ENCODE measurements around the gene NEDD4L.
A peak's percentile ranks its signal among the peaks of the same experiment; 100 is the strongest.

The NEDD4L gene

DNA sequence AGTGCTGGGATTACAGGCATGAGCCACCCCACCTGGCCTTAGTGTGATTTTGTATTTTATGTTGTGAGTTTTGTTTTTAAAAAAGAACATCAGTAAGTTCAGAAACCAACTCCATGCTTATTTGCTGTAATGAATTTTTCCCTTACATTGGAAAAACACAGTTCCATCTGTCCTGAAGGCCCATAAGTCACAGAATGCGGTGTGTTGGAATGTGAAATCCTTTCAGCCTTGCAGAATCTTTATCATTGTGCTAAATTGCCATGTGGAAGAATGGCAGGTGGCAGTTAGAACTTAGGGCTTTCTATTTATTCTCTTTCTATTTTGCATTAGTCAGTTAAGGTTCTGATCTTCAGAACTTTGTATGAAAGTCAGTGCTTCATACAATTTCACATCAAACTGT lies 52.6 kb downstream of the NEDD4L start:
- DNase-seq = no peak

DNA sequence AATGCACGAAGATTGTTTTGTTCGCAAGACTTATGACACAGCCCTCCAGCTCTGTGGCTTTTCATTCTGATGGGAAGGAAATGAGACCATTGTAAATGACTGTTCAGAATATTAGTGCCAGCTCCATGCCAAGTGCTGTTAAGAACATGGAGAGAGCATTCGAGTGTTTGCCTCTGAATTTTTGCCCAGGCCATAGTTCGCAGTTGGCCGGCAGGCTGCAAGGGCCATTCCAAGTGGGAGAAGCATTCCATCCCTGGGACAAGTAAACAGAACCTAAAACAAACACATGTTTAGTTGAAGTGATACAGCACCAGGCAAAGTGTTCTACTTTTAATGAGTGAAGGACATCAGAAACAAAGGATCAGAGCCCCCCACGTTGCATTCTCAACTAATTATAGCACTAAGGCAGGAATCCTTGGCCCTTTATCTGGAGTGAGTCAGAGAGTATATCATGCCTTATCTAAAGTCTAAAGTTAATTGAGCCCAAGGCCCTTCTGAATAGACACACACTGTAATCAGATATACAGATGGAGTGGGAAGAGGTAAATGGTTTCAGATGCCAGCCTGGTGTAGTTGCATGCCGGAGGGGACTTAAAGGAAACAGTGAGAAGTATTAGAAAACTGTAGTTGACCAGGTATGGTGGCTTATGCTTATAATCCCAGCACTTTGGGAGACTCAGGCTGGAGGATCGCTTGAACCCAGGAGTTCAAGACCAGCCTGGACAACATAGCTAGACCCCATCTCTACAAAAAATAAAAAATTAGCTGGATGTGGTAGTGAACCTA lies 53.3 kb downstream of the NEDD4L start:
- peak; percentile 79 for DNase-seq

GRCh38 chr18:58097907-58098166 lies 53.8 kb downstream of the NEDD4L start:
- no peak for DNase-seq

GRCh38 chr18:58098706-58099105 lies 54.7 kb downstream of the NEDD4L start:
- no peak for DNase-seq

GRCh38 chr18:58100154-58100553 lies 56.1 kb downstream of the NEDD4L start:
- DNase-seq = no peak

DNA sequence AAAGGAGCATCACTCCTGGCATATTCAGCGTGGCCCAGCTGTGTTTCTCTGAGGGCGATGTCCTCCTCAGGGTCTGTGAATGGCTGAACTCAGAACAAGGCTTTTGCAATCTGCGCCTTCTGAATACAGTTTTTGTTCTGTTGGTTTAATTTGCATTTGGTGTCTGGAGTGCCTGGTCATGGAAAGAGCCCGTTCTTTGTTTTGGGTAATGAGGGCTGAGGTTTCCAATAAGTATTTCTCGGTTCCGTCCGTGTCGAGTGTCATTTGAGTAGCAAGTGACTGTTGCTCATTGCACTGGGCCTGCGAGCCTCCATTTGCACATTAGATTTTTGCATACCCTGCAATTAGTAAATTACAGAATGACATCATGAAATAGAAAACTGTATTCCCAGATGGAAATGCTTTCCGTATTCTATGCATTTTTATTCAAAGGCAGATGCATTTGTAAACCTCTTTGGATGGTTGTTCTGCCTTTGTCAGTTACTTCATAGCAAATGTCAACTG lies 57.3 kb downstream of the NEDD4L start:
- no peak for DNase-seq

DNA sequence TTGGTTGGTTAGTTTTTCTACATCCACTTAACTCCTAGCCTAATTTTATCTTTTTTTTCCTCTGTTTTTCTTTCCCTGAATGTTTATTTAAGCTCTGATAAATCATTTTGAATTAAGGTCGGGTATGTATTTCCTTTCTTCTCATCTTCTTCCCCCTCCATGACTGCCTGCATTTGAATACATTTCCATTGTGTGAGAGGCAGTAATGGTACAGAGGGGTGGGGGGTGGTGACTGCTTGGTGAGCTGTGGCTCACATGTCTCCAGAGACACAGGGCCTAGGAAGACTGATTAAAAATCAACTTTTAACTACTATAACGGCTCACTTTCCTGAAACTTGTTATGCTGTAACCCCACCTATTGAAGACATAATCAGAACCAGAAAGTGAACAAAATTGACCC lies 58.0 kb downstream of the NEDD4L start:
- DNase-seq = no peak

- DNase-seq = no peak
Observed at GRCh38 chr18:58102875-58103274, 58.8 kb downstream of the NEDD4L start.

DNA sequence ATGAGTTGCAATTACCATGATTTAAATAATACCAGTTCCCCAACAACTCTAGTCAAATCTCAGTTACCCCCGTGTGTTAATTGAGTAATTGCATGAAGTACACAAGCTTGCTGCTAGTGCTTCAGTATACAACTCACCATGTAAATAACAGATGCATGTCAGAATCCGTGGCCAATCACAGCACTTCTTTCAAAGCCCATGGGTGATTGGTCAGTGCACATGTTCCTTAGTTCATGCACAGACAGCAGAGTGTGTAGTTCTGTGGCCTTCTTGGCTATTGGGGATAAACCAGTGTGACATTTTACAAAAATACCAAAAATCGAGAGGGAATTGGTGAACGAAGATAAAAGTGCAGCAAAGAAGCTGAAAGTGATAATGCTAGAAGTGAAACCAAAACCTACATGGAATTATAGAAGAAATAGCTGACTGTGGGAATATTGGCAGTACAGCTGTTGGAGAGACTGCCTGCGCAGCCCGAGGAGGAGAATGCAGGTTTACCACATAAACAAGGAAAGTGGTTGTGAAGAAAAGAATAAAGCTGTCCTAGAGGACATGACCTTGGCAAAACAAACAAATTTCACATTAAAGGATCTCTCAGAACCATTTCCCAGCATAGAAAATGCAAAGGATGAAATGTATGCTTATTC lies 59.4 kb downstream of the NEDD4L start:
- DNase-seq = no peak

DNA sequence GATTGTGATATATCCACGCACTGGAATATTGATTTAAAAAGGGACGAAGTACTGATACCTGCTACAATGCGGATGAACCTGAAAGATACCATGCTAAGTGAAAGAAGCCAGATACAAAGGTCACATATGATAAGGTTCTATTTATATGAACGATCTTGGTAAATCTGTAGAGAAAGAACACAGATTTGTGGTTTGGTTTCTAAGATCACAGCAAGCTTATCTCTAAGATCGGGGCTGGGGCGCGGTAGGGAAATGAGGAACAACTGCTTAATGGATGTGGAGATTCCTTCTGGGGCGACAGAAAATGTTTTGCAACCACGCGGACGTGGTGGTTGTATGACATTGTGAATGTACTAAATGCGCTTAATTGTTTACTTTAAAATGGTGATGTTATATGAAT lies 60.1 kb downstream of the NEDD4L start:
- no peak for DNase-seq

GRCh38 chr18:58105206-58105887 lies 61.3 kb downstream of the NEDD4L start:
- no peak for DNase-seq

DNA sequence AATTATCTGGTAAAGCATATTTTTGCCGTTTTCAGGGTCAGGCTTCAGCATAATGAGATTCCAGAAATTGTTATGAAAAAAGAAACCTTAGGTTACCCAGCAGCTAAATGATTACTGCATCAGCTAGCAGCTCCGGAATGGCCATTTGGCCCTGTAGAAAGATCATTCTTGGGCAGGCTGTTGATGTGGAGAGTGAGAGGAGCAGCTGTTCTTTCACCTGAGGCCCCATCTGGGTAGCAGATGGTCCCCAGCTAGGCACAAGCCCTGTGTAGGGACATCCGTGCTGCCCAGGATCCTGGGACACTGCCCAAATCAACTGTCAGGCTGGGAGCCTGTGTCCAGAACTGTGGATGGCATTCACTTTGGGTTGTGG lies 61.8 kb downstream of the NEDD4L start:
- DNase-seq = no peak

GRCh38 chr18:58106289-58107070 lies 62.5 kb downstream of the NEDD4L start:
- no peak for DNase-seq

- no peak for DNase-seq
Observed at GRCh38 chr18:58109256-58109655, 65.2 kb downstream of the NEDD4L start.

- DNase-seq = no peak
Observed at GRCh38 chr18:58110398-58110797, 66.4 kb downstream of the NEDD4L start.

DNA sequence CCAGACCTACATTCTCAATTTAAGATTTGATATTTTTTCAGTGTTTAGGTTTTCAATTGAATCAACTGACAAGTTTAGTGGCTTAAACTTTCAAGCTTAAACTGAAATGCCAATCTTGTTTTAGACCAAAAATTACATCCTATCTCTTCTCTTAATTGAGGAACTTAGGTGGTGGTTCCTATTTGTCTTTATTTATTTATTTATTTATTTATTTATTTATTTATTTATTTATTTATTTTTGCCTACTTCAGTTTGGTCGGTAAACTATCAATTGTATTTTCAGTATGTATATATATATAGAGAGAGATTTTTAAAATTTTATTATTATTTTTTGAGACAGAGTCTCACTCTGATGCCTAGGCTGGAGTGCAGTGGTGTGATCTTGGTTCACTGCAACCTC lies 68.1 kb downstream of the NEDD4L start:
- no peak for DNase-seq

DNA sequence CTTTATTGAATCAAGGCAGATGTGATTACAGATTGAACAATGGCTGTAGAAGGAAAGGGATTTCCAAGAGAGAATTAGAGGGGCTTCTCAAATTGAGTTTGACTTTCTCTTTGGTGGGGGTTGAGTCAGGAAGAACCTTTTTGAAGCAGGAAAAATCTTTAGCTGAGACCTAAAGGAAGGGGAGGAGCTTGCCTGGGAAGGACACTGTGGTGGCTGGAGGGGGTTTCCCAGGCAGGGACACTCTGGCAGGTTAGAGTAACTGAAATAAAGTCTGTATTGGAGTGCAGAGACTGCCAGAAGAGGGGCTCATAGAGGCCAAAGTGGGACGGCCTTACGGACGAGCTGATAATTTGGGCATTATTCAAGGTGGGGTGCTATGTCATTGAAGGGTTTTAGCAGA lies 69.3 kb downstream of the NEDD4L start:
- DNase-seq = no peak

DNA sequence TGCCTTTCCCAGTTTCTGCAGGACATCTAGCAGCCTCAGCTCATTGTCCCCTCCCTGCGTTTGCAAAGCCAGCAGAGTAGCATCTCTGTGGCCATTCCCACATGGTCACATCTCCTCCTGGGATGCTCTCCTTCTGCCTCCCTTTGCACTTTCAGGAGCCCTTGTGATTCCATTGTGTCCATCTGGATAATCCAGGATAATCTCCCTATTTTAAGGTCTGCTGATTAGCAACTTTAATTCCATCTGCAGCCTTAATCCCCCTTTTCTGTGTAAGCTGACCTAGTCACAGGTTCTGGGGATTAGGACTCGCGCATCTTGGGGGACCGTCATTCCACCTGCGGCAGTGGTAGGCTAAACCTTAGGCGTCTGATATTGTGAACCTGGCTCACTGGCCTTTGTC lies 70.7 kb downstream of the NEDD4L start:
- DNase-seq = no peak

GRCh38 chr18:58116818-58117217 lies 72.8 kb downstream of the NEDD4L start:
- no peak for DNase-seq

DNA sequence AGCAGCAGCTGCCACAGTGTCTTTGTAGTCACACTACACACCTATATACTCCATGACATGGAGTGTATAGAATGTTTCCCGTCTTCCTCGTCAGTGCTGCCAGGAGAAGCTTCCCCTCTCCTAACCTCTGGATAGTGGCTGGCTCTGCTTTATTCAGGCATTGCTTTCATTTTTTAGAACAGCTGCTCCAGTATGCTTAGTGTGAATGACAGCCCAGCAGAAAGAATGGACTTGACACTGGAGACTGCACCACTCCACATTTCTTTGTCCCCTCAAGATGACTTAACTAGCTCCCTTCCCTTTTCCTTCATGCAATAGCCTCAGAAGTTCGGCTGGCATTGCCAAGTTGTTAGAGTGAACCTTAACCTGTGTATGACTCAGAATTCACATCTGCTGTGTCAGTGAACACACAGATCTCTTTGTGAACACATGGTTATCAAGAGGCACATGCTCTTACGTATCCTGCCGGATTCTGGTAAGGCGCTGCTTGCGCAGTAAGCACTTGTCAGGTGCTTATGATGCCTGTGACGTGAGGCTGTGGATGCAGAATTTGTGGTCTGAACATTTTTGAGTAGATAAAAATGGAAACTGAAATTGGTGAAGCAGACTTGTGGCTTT lies 73.9 kb downstream of the NEDD4L start:
- DNase-seq = no peak

DNA sequence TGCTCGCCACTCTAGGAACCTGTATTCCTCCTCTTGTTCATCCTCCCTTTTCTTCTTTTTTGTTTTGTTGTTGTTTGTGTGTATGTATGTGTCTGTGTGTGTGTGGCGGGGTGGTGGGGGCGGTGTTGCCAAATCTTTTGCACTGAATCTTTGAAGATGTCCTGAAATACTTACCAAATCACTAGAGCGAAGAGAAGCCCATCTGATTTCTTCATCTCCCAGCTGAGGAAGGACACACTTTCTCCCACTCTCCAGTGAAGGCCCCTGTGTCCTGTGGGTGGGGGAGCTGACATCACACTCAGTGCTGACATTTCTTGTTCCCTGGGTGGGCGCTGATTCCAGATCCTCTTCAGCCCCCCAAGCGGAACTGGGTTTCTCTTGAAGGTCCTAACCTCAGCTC lies 74.5 kb downstream of the NEDD4L start:
- DNase-seq = no peak

DNA sequence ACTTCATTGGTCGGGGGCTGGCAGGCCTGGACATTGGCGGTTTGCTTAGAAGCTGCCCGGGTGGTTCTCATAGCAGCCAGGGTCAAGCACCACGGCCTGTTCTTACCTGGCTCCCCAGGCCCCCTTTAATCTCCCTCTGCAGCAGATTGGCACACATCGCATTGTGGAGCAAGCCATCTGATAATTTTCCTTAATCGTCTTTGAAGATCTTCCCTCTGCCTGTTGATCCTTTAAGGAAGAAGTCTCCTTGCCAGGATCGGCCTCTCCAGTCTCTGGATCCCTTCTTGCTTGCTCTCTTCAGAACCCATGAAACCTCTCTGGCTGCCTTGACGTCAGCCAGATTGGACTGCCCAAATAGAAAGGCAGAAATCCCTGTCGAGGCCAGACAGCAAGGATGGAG lies 75.8 kb downstream of the NEDD4L start:
- DNase-seq = no peak

- DNase-seq = no peak
Observed at GRCh38 chr18:58124475-58124874, 80.4 kb downstream of the NEDD4L start.

Data from islet precursor cell (in vitro differentiated cells).